Osteocyte (in vitro differentiated cells): ENCODE data around the gene RHBDF1. TPM values are rescaled to one million over a fixed set of nuclear protein-coding genes. Genes with fewer than 3 reads are reported as not detected.

Source experiments
- DNase-seq: peaks from one replicate; pipeline ENCODE4 v3.0.0; 2021; ENCODE audit warnings: mixed read lengths; ENCODE audit not compliant: unreplicated experiment; ENCODE audit errors: extremely low spot score
- H3K27ac Mint-ChIP-seq: one replicate; pipeline ENCODE4 v1.8.0; 2021; ENCODE audit warnings: mild to moderate bottlenecking, mixed read lengths; ENCODE audit not compliant: unreplicated experiment
- H3K27me3 Mint-ChIP-seq: one replicate; pipeline ENCODE4 v1.8.0; 2021; ENCODE audit warnings: mixed read lengths; ENCODE audit not compliant: unreplicated experiment
- H3K36me3 Mint-ChIP-seq: one replicate; pipeline ENCODE4 v1.8.0; 2021; ENCODE audit warnings: mixed read lengths; ENCODE audit not compliant: unreplicated experiment
- H3K4me1 Mint-ChIP-seq: one replicate; pipeline ENCODE4 v1.8.0; 2021; ENCODE audit warnings: mixed read lengths; ENCODE audit not compliant: unreplicated experiment
- H3K4me3 Mint-ChIP-seq: one replicate; pipeline ENCODE4 v1.8.0; 2021; ENCODE audit warnings: mild to moderate bottlenecking, moderate library complexity, mixed read lengths; ENCODE audit not compliant: unreplicated experiment
- H3K9me3 Mint-ChIP-seq: one replicate; pipeline ENCODE4 v1.8.0; 2021; ENCODE audit warnings: mixed read lengths; ENCODE audit not compliant: unreplicated experiment
- total RNA-seq: library from RNA; stranded (reverse); gene quantifications from 2 replicates; pipeline ENCODE4 v1.2.1, GENCODE V29; 2021
- TF ChIP-seq, protein P1 (sequence below): fragments of 200-600 bp; sonication (generic); IDR thresholded peaks from 2 replicates; pipeline ENCODE4 v1.5.0; 2021; ENCODE audit warnings: antibody characterized with exemption, mild to moderate bottlenecking, moderate library complexity

The RHBDF1 gene
- total RNA-seq, 1 donor from 2014 or later: 57.6 TPM

DNA sequence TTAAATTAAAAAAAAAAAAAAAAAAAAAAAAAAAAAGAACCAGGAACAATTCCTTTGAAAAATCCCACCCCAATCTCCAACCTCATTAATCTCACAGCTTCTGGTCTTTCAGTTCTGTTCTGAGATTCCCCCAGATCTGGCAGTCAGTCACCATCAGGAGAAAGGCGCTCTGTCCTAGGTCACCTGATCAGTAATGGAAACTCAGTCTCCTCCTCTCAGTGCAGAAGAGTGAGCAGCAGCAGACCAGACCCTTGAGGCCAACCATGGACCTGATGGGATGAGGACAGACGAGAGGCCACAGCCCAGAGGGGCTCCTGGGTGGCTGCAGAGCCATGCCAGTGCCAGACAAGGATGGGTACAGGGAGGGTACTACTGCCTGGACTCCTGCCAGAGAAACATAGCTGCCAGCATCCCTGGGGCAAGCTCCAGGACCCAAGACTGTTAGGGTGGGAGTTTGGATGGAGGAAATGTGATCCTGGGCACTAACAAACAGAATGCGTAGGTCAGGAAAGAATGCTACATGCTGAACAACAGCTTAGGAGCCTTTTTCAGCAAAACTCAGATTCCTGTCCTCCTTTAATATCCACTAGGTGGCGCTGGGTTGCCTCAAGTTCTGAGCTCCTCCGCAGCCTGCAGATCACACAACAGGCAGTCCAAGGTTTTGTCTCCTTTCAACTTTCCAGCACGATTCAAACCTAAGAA lies 34.3 kb upstream of the RHBDF1 start:
- TF ChIP-seq, protein P1, sequence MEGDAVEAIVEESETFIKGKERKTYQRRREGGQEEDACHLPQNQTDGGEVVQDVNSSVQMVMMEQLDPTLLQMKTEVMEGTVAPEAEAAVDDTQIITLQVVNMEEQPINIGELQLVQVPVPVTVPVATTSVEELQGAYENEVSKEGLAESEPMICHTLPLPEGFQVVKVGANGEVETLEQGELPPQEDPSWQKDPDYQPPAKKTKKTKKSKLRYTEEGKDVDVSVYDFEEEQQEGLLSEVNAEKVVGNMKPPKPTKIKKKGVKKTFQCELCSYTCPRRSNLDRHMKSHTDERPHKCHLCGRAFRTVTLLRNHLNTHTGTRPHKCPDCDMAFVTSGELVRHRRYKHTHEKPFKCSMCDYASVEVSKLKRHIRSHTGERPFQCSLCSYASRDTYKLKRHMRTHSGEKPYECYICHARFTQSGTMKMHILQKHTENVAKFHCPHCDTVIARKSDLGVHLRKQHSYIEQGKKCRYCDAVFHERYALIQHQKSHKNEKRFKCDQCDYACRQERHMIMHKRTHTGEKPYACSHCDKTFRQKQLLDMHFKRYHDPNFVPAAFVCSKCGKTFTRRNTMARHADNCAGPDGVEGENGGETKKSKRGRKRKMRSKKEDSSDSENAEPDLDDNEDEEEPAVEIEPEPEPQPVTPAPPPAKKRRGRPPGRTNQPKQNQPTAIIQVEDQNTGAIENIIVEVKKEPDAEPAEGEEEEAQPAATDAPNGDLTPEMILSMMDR: peak; percentile 85
- Mint-ChIP-seq H3K36me3 (peaks cover 14% of the 10 kb centered on the region), H3K4me3 (no peak overlapping the region), H3K4me1 (peaks cover 11% of the 10 kb centered on the region), H3K27ac (no peak overlapping the region), H3K27me3 (no peaks in the 10 kb centered on the region), H3K9me3 (no peaks in the 10 kb centered on the region)
- no peak for DNase-seq

DNA sequence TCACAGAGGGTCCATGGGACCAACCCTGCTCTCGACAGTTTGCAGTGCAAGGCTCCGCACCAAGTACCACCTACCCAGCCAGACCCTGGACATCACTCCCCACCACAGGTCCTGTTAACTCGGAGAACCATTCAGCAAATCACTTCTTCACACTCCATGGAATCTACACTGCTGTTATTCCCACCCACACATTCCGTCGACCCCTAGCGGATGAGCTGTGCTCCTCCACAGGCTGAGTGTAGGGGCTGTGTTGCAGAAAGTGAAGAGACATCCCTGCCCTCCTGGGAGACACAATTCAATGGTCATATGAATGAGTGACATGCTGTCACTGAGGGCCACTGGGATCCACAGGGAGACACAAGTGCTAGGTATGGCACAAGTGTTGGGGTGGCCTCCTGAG lies 33.1 kb upstream of the RHBDF1 start:
- Mint-ChIP-seq H3K4me3 (no peak overlapping the region), H3K27ac (no peak overlapping the region), H3K36me3 (peaks cover 17% of the 10 kb centered on the region), H3K27me3 (no peaks in the 10 kb centered on the region), H3K4me1 (peaks cover 16% of the 10 kb centered on the region), H3K9me3 (no peaks in the 10 kb centered on the region)
- TF ChIP-seq, protein P1: no peak
- no peak for DNase-seq

DNA sequence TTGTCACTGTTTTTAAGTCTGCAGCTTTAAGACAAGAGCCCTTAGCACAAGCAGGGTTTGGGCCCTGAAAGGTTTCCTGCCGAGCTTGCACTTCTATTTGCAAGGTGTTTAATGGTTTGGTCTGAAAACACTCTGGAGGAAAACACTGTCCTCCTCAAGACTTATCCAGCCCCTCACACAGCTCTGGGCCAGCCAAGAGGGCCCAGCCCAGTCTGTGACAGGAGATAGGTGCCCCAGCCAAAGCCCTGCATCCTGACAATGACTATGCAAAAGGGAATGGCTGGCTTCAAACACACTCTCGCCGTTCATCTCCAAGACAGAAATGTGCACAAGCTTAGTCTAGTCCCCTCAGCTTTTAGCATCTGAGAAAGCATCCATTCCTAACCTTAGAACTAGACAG lies 32.5 kb upstream of the RHBDF1 start:
- TF ChIP-seq, protein P1: no peak
- no peak for DNase-seq
- H3K4me1 Mint-ChIP-seq: peaks cover 16% of the 10 kb centered on the region
- H3K4me3 Mint-ChIP-seq: no peak overlapping the region
- no peak overlapping the region for H3K27ac Mint-ChIP-seq
- no peaks in the 10 kb centered on the region for H3K9me3 Mint-ChIP-seq
- no peaks in the 10 kb centered on the region for H3K27me3 Mint-ChIP-seq
- peaks cover 19% of the 10 kb centered on the region for H3K36me3 Mint-ChIP-seq

DNA sequence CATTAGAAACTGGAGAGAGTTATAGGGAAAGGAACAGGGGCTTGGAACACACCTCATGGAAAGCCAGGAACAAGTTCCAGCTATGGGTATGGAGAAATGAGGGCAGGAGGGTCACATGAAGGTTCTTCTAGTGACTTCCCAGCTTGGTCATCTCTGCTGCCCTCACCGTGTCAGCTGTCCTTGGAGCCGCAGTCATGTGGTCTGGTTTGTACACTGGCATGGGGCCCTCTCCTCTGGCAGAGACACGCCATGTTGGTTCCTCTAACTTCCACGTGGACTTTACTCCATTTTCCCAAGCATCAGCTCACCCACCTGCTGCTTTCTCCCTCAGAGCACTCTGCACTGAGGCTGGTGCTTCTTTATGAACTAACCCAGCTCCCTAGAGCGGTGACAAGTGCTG lies 31.9 kb upstream of the RHBDF1 start:
- Mint-ChIP-seq H3K36me3 (peaks cover 15% of the 10 kb centered on the region), H3K4me1 (peaks cover 16% of the 10 kb centered on the region), H3K27me3 (no peaks in the 10 kb centered on the region), H3K9me3 (no peaks in the 10 kb centered on the region), H3K4me3 (no peak overlapping the region), H3K27ac (no peak overlapping the region)
- DNase-seq: no peak
- TF ChIP-seq, protein P1: no peak

DNA sequence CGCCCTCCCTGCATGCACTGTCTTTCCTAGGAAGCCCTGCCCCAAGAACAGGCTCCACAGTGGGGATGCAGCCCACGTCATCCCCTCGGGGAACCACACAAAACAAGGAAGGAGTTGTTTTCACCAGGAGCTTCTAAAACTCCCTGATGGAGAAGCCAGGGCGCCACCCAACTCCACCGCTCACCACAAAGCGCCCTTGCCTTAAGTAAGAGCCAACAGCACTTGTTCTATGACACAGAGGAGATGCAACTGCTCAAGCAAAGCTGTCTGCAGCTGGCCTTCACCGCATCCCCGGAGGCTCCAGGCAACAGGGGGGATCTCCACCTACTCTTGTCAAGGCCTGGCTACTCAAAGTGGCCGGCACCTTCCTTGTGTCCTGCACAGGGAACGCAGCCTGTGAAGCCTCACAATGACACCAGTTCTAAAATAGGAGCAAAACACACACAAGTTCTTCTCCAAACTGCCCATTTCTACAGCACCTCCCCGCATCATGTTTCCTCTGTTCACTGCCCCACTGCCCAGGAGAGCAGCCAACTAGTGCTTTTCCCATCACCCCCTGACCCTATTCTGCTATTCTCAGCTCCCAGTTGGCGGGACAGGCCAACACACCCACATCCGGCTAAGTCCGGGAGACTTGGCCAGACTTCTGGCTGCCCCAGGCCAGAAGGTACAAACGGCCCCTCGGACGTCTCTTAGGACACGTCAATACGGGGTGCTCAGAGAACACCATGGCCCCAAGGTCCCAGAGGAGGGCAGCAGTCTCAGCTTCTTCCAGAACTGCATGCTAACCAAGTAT lies 29.8 kb upstream of the RHBDF1 start:
- Mint-ChIP-seq H3K27me3 (no peaks in the 10 kb centered on the region), H3K9me3 (no peaks in the 10 kb centered on the region), H3K36me3 (peaks cover 15% of the 10 kb centered on the region), H3K27ac (peak overlapping the region; percentile 31), H3K4me3 (no peak overlapping the region), H3K4me1 (peaks cover 20% of the 10 kb centered on the region)
- TF ChIP-seq, protein P1: no peak
- DNase-seq: no peak
